WTC11 (cell line): ENCODE results near the gene NARS2. TPM values are rescaled to one million over a fixed set of nuclear protein-coding genes. Genes with fewer than 3 reads are reported as not detected.
A peak's percentile ranks its signal among the peaks of the same experiment; 100 is the strongest.

Experiments used
- ATAC-seq: fragments of 200-7000 bp; cut with Tn5 transposase; 2 replicates; pipeline ENCODE4 v1.10.0; 2021; ENCODE audit warnings: mild to moderate bottlenecking, moderate library complexity
- CTCF ChIA-PET: fragments of 300-600 bp; sonication (Branson Sonifier 250); formaldehyde crosslinking; loops from one replicate; lab custom pipeline; 2021; ENCODE audit warnings: antibody characterized with exemption; lab: Charles Lee
- POLR2A ChIA-PET: fragments of 350-600 bp; sonication (Branson Sonifier 250); formaldehyde crosslinking; loops from one replicate; lab custom pipeline; 2021; ENCODE audit warnings: antibody characterized with exemption; lab: Charles Lee
- DNase-seq: peaks from one replicate; pipeline ENCODE4 v3.0.0; 2021; ENCODE audit warnings: low spot score
- H3K27ac Mint-ChIP-seq: 2 replicates; pipeline ENCODE4 v1.8.0; 2021; ENCODE audit warnings: mixed read lengths
- H3K27me3 Mint-ChIP-seq: 2 replicates; pipeline ENCODE4 v1.8.0; 2021; ENCODE audit warnings: low read depth, mild to moderate bottlenecking, moderate library complexity, mixed read lengths
- H3K36me3 Mint-ChIP-seq: 2 replicates; pipeline ENCODE4 v1.8.0; 2021; ENCODE audit warnings: mixed read lengths
- H3K4me1 Mint-ChIP-seq: 2 replicates; pipeline ENCODE4 v1.8.0; 2022; ENCODE audit warnings: mixed read lengths
- H3K4me3 Mint-ChIP-seq: 2 replicates; pipeline ENCODE4 v1.8.0; 2021; ENCODE audit warnings: mild to moderate bottlenecking, moderate library complexity, mixed read lengths
- H3K9me3 Mint-ChIP-seq: 2 replicates; pipeline ENCODE4 v1.8.0; 2021; ENCODE audit warnings: mixed read lengths
- ATF2 ChIP-seq: sonication (generic); formaldehyde crosslinking; IDR thresholded peaks from 2 replicates; pipeline ENCODE4 v1.8.1; 2022; ENCODE audit warnings: low read depth, missing genetic modification reagents, borderline replicate concordance
- CDX4 ChIP-seq: fragments of 250-450 bp; sonication (Bioruptor Pico); IDR thresholded peaks from 2 replicates; pipeline ENCODE4 v1.9.0; 2021; ENCODE audit warnings: moderate library complexity, mild to moderate bottlenecking, inconsistent platforms, borderline replicate concordance
- ELF4 ChIP-seq: sonication (generic); formaldehyde crosslinking; IDR thresholded peaks from 2 replicates; pipeline ENCODE4 v1.8.1; 2022; ENCODE audit warnings: low read depth, mild to moderate bottlenecking, moderate library complexity, missing genetic modification reagents
- ERG ChIP-seq: fragments of 250-450 bp; sonication (Bioruptor Pico); IDR thresholded peaks from 2 replicates; pipeline ENCODE4 v1.8.0; 2021; ENCODE audit warnings: mild to moderate bottlenecking
- ESRRA ChIP-seq: sonication (generic); formaldehyde crosslinking; IDR thresholded peaks from 2 replicates; pipeline ENCODE4 v1.8.1; 2022; ENCODE audit warnings: mild to moderate bottlenecking, missing genetic modification reagents, borderline replicate concordance
- FOXK1 ChIP-seq: sonication (generic); formaldehyde crosslinking; IDR thresholded peaks from 2 replicates; pipeline ENCODE4 v1.8.0; 2022; ENCODE audit warnings: mild to moderate bottlenecking, moderate library complexity, missing genetic modification reagents
- FOXP4 ChIP-seq: sonication (generic); formaldehyde crosslinking; IDR thresholded peaks from 2 replicates; pipeline ENCODE4 v1.8.0; 2022; ENCODE audit warnings: mild to moderate bottlenecking, missing genetic modification reagents
- JUN ChIP-seq: sonication (generic); formaldehyde crosslinking; IDR thresholded peaks from 2 replicates; pipeline ENCODE4 v1.8.0; 2023; ENCODE audit warnings: mild to moderate bottlenecking, missing genetic modification reagents
- MLX ChIP-seq: sonication (generic); formaldehyde crosslinking; IDR thresholded peaks from 2 replicates; pipeline ENCODE4 v1.8.1; 2023; ENCODE audit warnings: mild to moderate bottlenecking, missing genetic modification reagents, moderate library complexity
- OVOL2 ChIP-seq: fragments of 250-450 bp; sonication (Bioruptor Pico); IDR thresholded peaks from 2 replicates; pipeline ENCODE4 v1.9.0; 2021; ENCODE audit warnings: mild to moderate bottlenecking, borderline replicate concordance
- RORB ChIP-seq: fragments of 250-450 bp; sonication (Bioruptor Pico); IDR thresholded peaks from 2 replicates; pipeline ENCODE4 v1.9.0; 2021; ENCODE audit warnings: mild to moderate bottlenecking
- TEAD1 ChIP-seq: sonication (generic); formaldehyde crosslinking; IDR thresholded peaks from 2 replicates; pipeline ENCODE4 v1.8.0; 2022; ENCODE audit warnings: mild to moderate bottlenecking, missing genetic modification reagents
- USF2 ChIP-seq: sonication (generic); formaldehyde crosslinking; IDR thresholded peaks from 2 replicates; pipeline ENCODE4 v1.8.1; 2023; ENCODE audit warnings: mild to moderate bottlenecking, missing genetic modification reagents, moderate library complexity
- ZNF138 ChIP-seq: sonication (generic); formaldehyde crosslinking; conservative IDR thresholded peaks from 2 replicates; pipeline ENCODE4 v1.8.1; 2022; ENCODE audit warnings: mild to moderate bottlenecking, moderate library complexity, missing genetic modification reagents
- ZNF219 ChIP-seq: sonication (generic); formaldehyde crosslinking; IDR thresholded peaks from 2 replicates; pipeline ENCODE4 v1.8.0; 2023; ENCODE audit warnings: missing genetic modification reagents, mild to moderate bottlenecking, borderline replicate concordance
- ZNF317 ChIP-seq: sonication (generic); formaldehyde crosslinking; IDR thresholded peaks from 2 replicates; pipeline ENCODE4 v1.8.1; 2023; ENCODE audit warnings: low read depth, mild to moderate bottlenecking, moderate library complexity, missing genetic modification reagents, borderline replicate concordance
- ZNF425 ChIP-seq: fragments of 250-450 bp; sonication (Bioruptor Pico); conservative IDR thresholded peaks from 2 replicates; pipeline ENCODE4 v1.9.0; 2021; ENCODE audit warnings: mild to moderate bottlenecking
- ZNF671 ChIP-seq: fragments of 250-450 bp; sonication (Bioruptor Pico); IDR thresholded peaks from 2 replicates; pipeline ENCODE4 v1.8.0; 2021; ENCODE audit warnings: mild to moderate bottlenecking
- total RNA-seq: library from RNA; stranded (reverse); gene quantifications from 3 replicates; pipeline ENCODE4 v1.2.3, GENCODE V29; 2021

NARS2 gene
- total RNA-seq, 1 experiment from 2014 or later: 36.4 TPM

GRCh38 chr11:78549624-78550409 lies 24.8 kb downstream of the NARS2 start:
- Mint-ChIP-seq H3K4me1 (peaks cover 28% of the 10 kb centered on the region), H3K9me3 (peaks cover 10% of the 10 kb centered on the region), H3K27ac (peak overlapping the region; percentile 84), H3K4me3 (peak overlapping the region; percentile 38; the same call in 1 of the 2 replicates), H3K36me3 (peaks cover 20% of the 10 kb centered on the region)
- CTCF ChIA-PET: interaction anchor here (3.0 kb wide), 1 partner anchor 14 kb away, joined by 11 read pairs; no protein-coding TSS in a partner anchor
- POLR2A ChIA-PET: no interaction called here
- TF ChIP-seq FOXK1 (CRISPR knock-in tag): no peak
- TF ChIP-seq OVOL2 (CRISPR knock-in tag): no peak
- no peak for TF ChIP-seq ATF2
- no peak for TF ChIP-seq ZNF219 (CRISPR knock-in tag)
- TF ChIP-seq ZNF425 (CRISPR knock-in tag): no peak
- TF ChIP-seq MLX: no peak
- no peak for TF ChIP-seq USF2 (CRISPR knock-in tag)
- no peak for TF ChIP-seq ESRRA (CRISPR knock-in tag)
- TF ChIP-seq TEAD1 (CRISPR knock-in tag): no peak
- no peak for TF ChIP-seq JUN
- TF ChIP-seq ELF4 (CRISPR knock-in tag): no peak
- no peak for TF ChIP-seq ZNF138 (CRISPR knock-in tag)
- TF ChIP-seq FOXP4 (CRISPR knock-in tag): no peak
- no peak for TF ChIP-seq ERG (CRISPR knock-in tag)
- TF ChIP-seq ZNF317 (CRISPR knock-in tag): no peak
- no peak for TF ChIP-seq RORB (CRISPR knock-in tag)
- TF ChIP-seq ZNF671 (CRISPR knock-in tag): no peak
- TF ChIP-seq CDX4 (CRISPR knock-in tag): no peak
- TF ChIP-seq, all 79 proteins: peak for 0
- ATAC-seq (peak; percentile 85), DNase-seq (no peak)
- no peaks in the 10 kb centered on the region for H3K27me3 Mint-ChIP-seq
